Measurements from ENCODE around the gene CCDC127.
"Not testable (repeated sequence)": the region's sequence is repeated elsewhere in the genome, so short reads cannot be mapped to it uniquely, and the experiment has no call there.

DNA sequence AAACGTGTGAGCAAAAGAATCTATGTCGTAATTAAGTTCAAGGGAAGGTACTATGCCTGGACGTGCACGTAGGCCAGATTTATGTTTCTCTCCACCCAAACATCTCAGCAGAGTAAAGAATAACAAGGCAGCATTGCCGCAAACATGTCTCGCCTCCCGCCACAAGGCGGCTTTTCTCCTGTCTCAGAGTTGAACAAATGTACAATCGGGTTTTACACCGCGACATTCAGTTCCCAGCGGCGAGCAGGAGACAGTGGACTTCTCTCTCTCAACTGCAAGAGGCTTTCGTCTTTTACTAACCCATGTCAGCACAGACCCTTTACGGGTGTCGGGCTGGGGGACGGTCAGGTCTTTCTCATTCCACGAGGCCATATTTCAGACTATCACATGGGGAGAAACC is 20.9 kb downstream of the CCDC127 start:
- TF ChIP-seq EP300 (IDR thresholded peaks at IDR 0.05): not testable (repeated sequence)
- TF ChIP-seq, protein P1, sequence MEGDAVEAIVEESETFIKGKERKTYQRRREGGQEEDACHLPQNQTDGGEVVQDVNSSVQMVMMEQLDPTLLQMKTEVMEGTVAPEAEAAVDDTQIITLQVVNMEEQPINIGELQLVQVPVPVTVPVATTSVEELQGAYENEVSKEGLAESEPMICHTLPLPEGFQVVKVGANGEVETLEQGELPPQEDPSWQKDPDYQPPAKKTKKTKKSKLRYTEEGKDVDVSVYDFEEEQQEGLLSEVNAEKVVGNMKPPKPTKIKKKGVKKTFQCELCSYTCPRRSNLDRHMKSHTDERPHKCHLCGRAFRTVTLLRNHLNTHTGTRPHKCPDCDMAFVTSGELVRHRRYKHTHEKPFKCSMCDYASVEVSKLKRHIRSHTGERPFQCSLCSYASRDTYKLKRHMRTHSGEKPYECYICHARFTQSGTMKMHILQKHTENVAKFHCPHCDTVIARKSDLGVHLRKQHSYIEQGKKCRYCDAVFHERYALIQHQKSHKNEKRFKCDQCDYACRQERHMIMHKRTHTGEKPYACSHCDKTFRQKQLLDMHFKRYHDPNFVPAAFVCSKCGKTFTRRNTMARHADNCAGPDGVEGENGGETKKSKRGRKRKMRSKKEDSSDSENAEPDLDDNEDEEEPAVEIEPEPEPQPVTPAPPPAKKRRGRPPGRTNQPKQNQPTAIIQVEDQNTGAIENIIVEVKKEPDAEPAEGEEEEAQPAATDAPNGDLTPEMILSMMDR (IDR thresholded peaks at IDR 0.05): not testable (repeated sequence)
